Esophagus muscularis mucosa (tissue), 3 donors: ENCODE measurements around the gene ZDHHC4.

Experiments used
- POLR2A ChIP-seq: fragments of 450-650 bp; IDR thresholded peaks from one replicate; pipeline ENCODE4 v1.6.1; 2017; ENCODE audit warnings: antibody characterized with exemption, moderate library complexity, mild to moderate bottlenecking, low read depth
- TF ChIP-seq, protein P1 (sequence below), 3 experiments: fragments of 200-600 bp in 2 of 3; fragments of 450-650 bp in 1 of 3; sonication (generic) in 2 of 3; IDR thresholded peaks; one replicate each; pipeline ENCODE4 v1.5.1; 2017 to 2019; ENCODE audit warnings: antibody characterized with exemption in 3 of 3, mild to moderate bottlenecking in 2 of 3, moderate library complexity in 1 of 3

DNA sequence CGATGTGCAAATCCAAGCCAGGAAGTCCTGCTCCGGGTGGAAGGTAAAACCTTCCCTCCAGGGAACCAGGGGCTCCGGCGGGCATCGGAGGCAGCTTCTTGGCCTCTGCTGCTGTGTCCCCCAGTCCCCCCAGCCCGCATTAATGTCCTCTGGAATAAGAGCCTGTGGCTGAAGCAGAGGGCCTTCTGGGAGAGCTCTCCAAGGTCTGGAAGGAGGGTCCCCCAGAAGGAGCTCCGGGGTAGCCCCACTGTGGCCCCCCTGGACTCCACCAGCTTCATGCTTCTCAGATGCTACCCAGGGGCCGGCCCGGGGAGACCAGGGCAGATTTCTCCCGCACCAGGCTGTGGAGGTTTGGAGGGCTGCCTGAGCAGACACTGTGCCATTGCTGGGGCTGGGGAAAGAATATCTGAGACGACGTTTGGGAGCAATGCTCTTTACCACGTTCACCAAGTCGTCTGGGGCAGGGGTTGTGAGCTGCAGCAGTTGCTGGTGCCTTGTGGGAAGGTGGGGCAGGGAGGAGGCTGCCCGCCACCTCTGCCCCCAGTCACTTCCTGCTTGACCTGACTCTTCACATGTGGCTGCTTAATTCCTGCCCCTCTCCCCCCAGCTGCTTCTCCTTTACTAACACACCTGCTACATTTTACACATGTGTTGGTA lies 46.5 kb downstream of the ZDHHC4 start:
- TF ChIP-seq, protein P1, sequence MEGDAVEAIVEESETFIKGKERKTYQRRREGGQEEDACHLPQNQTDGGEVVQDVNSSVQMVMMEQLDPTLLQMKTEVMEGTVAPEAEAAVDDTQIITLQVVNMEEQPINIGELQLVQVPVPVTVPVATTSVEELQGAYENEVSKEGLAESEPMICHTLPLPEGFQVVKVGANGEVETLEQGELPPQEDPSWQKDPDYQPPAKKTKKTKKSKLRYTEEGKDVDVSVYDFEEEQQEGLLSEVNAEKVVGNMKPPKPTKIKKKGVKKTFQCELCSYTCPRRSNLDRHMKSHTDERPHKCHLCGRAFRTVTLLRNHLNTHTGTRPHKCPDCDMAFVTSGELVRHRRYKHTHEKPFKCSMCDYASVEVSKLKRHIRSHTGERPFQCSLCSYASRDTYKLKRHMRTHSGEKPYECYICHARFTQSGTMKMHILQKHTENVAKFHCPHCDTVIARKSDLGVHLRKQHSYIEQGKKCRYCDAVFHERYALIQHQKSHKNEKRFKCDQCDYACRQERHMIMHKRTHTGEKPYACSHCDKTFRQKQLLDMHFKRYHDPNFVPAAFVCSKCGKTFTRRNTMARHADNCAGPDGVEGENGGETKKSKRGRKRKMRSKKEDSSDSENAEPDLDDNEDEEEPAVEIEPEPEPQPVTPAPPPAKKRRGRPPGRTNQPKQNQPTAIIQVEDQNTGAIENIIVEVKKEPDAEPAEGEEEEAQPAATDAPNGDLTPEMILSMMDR (IDR thresholded peaks at IDR 0.05): no peak
- no peak for TF ChIP-seq POLR2A
